CD14-positive monocyte (primary cell): Measurements from ENCODE around the gene WIPI1. TPM values are rescaled to one million over a fixed set of nuclear protein-coding genes. Genes with fewer than 3 reads are reported as not detected.
A peak's percentile ranks its signal among the peaks of the same experiment; 100 is the strongest.

Experiments used
- DNase-seq, 3 donors: peaks; one replicate each; pipeline ENCODE4 v3.0.0-alpha.2; 2011 to 2022
- H2AFZ ChIP-seq: 2 replicates; pipeline ENCODE4 v1.6.0; 2012; ENCODE audit warnings: mild to moderate bottlenecking, low read depth, low read length, inconsistent platforms; ENCODE audit not compliant: insufficient read depth, poor library complexity, severe bottlenecking
- H3K27ac ChIP-seq, 2 donors: 1 replicate in 1 of 2; 2 replicates in 1 of 2; pipeline ENCODE4 v1.5.1; 2012 to 2013; ENCODE audit warnings: low read length in 2 of 2, control low read depth in 1 of 2, inconsistent platforms in 1 of 2, low read depth in 1 of 2, mild to moderate bottlenecking in 1 of 2
- H3K27me3 ChIP-seq, 2 donors: one replicate each; pipeline versions ENCODE4 v1.6.0 to v1.6.1; 2011 to 2013; ENCODE audit warnings: low read length in 2 of 2; ENCODE audit not compliant: control insufficient read depth in 2 of 2, insufficient read depth in 2 of 2
- H3K36me3 ChIP-seq, 2 donors: replicated peaks in 1 of 2; 1 replicate in 1 of 2; 2 replicates in 1 of 2; pipeline versions ENCODE4 v1.5.1 to v1.6.1; 2012 to 2013; ENCODE audit warnings: low read length in 2 of 2, control low read depth in 1 of 2, inconsistent platforms in 1 of 2, mild to moderate bottlenecking in 1 of 2; ENCODE audit not compliant: insufficient read depth in 2 of 2, control insufficient read depth in 1 of 2
- H3K4me1 ChIP-seq, 2 donors: 1 replicate in 1 of 2; 2 replicates in 1 of 2; pipeline versions ENCODE4 v1.5.1 to v1.6.1; 2012 to 2013; ENCODE audit warnings: low read length in 2 of 2, control low read depth in 1 of 2, inconsistent platforms in 1 of 2, mild to moderate bottlenecking in 1 of 2, moderate library complexity in 1 of 2; ENCODE audit not compliant: insufficient read depth in 2 of 2, control insufficient read depth in 1 of 2
- H3K4me2 ChIP-seq: replicated peaks from 2 replicates; pipeline ENCODE3; 2012; ENCODE audit warnings: low read length, moderate library complexity, mild to moderate bottlenecking; ENCODE audit not compliant: poor library complexity, severe bottlenecking; ENCODE audit errors: extremely low read depth
- H3K4me3 ChIP-seq, 3 experiments: fragments of 200-600 bp in 1 of 3; sonication (generic) in 1 of 3; replicated peaks in 1 of 3; 1 replicate in 2 of 3; 2 replicates in 1 of 3; pipeline ENCODE4 v1.5.1; 2011 to 2013; ENCODE audit warnings: low read length in 3 of 3, mild to moderate bottlenecking in 3 of 3, control low read depth in 2 of 3, low read depth in 2 of 3, inconsistent platforms in 1 of 3, moderate library complexity in 1 of 3
- H3K79me2 ChIP-seq: 2 replicates; pipeline ENCODE4 v1.6.0; 2012; ENCODE audit warnings: mild to moderate bottlenecking, control low read depth, inconsistent platforms, low read length, moderate library complexity; ENCODE audit not compliant: insufficient read depth
- H3K9ac ChIP-seq: 2 replicates; pipeline ENCODE4 v1.6.0; 2017; ENCODE audit warnings: low read length, mild to moderate bottlenecking; ENCODE audit not compliant: insufficient read depth, poor library complexity, severe bottlenecking
- H3K9me3 ChIP-seq, 2 donors: replicated peaks in 1 of 2; 1 replicate in 1 of 2; 2 replicates in 1 of 2; pipeline versions ENCODE4 v1.5.1 to v1.6.1; 2012 to 2013; ENCODE audit warnings: low read length in 2 of 2, control low read depth in 1 of 2; ENCODE audit not compliant: control insufficient read depth in 1 of 2, insufficient read depth in 1 of 2
- H4K20me1 ChIP-seq: 2 replicates; pipeline ENCODE4 v1.6.0; 2012; ENCODE audit warnings: mild to moderate bottlenecking, low read length, control low read depth, moderate library complexity; ENCODE audit not compliant: insufficient read depth
- H3K27ac Mint-ChIP-seq, 7 donors: one replicate each; pipeline ENCODE4 v1.8.0; 2020; ENCODE audit warnings: mild to moderate bottlenecking in 7 of 7, mixed read lengths in 7 of 7, moderate library complexity in 6 of 7, inconsistent platforms in 2 of 7
- H3K27me3 Mint-ChIP-seq, 3 donors: one replicate each; pipeline ENCODE4 v1.8.0; 2021 to 2022; ENCODE audit warnings: low read depth in 3 of 3, mild to moderate bottlenecking in 3 of 3, mixed read lengths in 3 of 3, moderate library complexity in 3 of 3, inconsistent platforms in 1 of 3
- H3K36me3 Mint-ChIP-seq, 2 donors: one replicate each; pipeline ENCODE4 v1.8.0; 2020; ENCODE audit warnings: mixed read lengths in 2 of 2, inconsistent platforms in 1 of 2, mild to moderate bottlenecking in 1 of 2
- H3K4me1 Mint-ChIP-seq: one replicate; pipeline ENCODE4 v1.8.0; 2020; ENCODE audit warnings: mild to moderate bottlenecking, mixed read lengths
- H3K4me3 Mint-ChIP-seq, 2 donors: one replicate each; pipeline ENCODE4 v1.8.0; 2020; ENCODE audit warnings: mild to moderate bottlenecking in 2 of 2, mixed read lengths in 2 of 2, moderate library complexity in 1 of 2
- H3K9me3 Mint-ChIP-seq, 7 donors: one replicate each; pipeline ENCODE4 v1.8.0; 2020 to 2022; ENCODE audit warnings: mixed read lengths in 7 of 7, mild to moderate bottlenecking in 6 of 7, moderate library complexity in 6 of 7, inconsistent platforms in 2 of 7
- CTCF ChIP-seq: fragments of 200-600 bp; IDR thresholded peaks from one replicate; pipeline ENCODE4 v1.8.0; 2022; ENCODE audit warnings: antibody characterized with exemption, mild to moderate bottlenecking
- WGBS: methylation state at CpG from one replicate; pipeline ENCODE4 v1.1.5; 2013; ENCODE audit warnings: missing lambda C conversion rate; ENCODE audit not compliant: insufficient coverage; 5-methylcytosine and 5-hydroxymethylcytosine counted together
- intact Hi-C, 2 donors: fragments of 100-400 bp; cut with micrococcal nuclease; formaldehyde crosslinking; loops; one replicate each; pipeline versions ENCODE4 v1.15.0 to v1.15.1; 2023
- polyA plus RNA-seq, 3 donors: library from polyadenylated mRNA; depleted of rRNA in 1 of 3; unstranded in 2 of 3; stranded (reverse) in 1 of 3; fragments of 300-500 nt in 2 of 3; fragments of >200 nt in 1 of 3; fragmentation: Illumina TruSeq in 2 of 3; gene quantifications; 1 replicate in 2 of 3; 2 replicates in 1 of 3; pipeline ENCODE4 v1.2.3, GENCODE V29; 2012 to 2021

WIPI1 gene
- polyA plus RNA-seq, 3 donors, result 19.9 to 31.9 (median 22.1) TPM

- H3K36me3 Mint-ChIP-seq, result peaks cover 54 to 57% of the 10 kb centered on the region in 2 donors
- H3K9me3 Mint-ChIP-seq, result no peaks in the 10 kb centered on the region
- no peak for TF ChIP-seq CTCF
- Histone ChIP-seq H3K4me2 (no peak overlapping the region), H3K9me3 (no peaks in the 10 kb centered on the region), H4K20me1 (no peaks in the 10 kb centered on the region), H2AFZ (no peak overlapping the region), H3K4me3 (no peak overlapping the region), H3K36me3 (peaks cover 50 to 56% of the 10 kb centered on the region in 2 donors), H3K9ac (no peak overlapping the region), H3K4me1 (peaks cover 37 to 42% of the 10 kb centered on the region in 2 donors), H3K79me2 (no peaks in the 10 kb centered on the region), H3K27me3 (no peaks in the 10 kb centered on the region), H3K27ac (no peak overlapping the region)
- peaks cover 0 to 3% (median 1%) of the 10 kb centered on the region in 3 donors for H3K27me3 Mint-ChIP-seq
- no peak overlapping the region for H3K4me3 Mint-ChIP-seq
- intact Hi-C loops, result loop anchor here (5.0 kb wide), 1 partner anchor 173 kb away; no protein-coding TSS in a partner anchor
- H3K4me1 Mint-ChIP-seq, result peaks cover 38% of the 10 kb centered on the region
- no peak overlapping the region for H3K27ac Mint-ChIP-seq
- 88% methylated on average over 5 of the region's 6 CpGs for WGBS
- DNase-seq, result no peak
These were observed 21.9 kb downstream of the WIPI1 start for GRCh38 chr17:68435361-68435760.

- no peak overlapping the region for H3K4me2 ChIP-seq
- no peak overlapping the region for H3K27ac ChIP-seq
- H3K9me3 ChIP-seq, result no peaks in the 10 kb centered on the region
- no peak overlapping the region for H3K4me3 Mint-ChIP-seq
- intact Hi-C loops, result loop anchor here in 1 of 2 donors (5.0 kb wide), 1 partner anchor 37 kb away; no protein-coding TSS in a partner anchor
- peaks cover 31% of the 10 kb centered on the region for H3K4me1 Mint-ChIP-seq
- H3K9ac ChIP-seq, result no peak overlapping the region
- peaks cover 60 to 70% of the 10 kb centered on the region in 2 donors for H3K36me3 ChIP-seq
- H3K4me3 ChIP-seq, result no peak overlapping the region
- H3K9me3 Mint-ChIP-seq, result peaks cover 0 to 2% (median 0%) of the 10 kb centered on the region in 7 donors
- peaks cover 64 to 69% of the 10 kb centered on the region in 2 donors for H3K36me3 Mint-ChIP-seq
- H4K20me1 ChIP-seq, result no peaks in the 10 kb centered on the region
- WGBS, result 92% methylated on average over 10 of the region's 12 CpGs
- H3K27me3 Mint-ChIP-seq, result peaks cover 0 to 3% (median 3%) of the 10 kb centered on the region in 3 donors
- no peak for DNase-seq
- peaks cover 29 to 30% of the 10 kb centered on the region in 2 donors for H3K4me1 ChIP-seq
- no peak overlapping the region for H2AFZ ChIP-seq
- peak overlapping the region in 1 of 7 donors; percentile 28 for H3K27ac Mint-ChIP-seq
- TF ChIP-seq CTCF, result no peak
- no peaks in the 10 kb centered on the region for H3K27me3 ChIP-seq
- H3K79me2 ChIP-seq, result no peaks in the 10 kb centered on the region
These were observed 23.3 kb downstream of the WIPI1 start for GRCh38 chr17:68433911-68434508.
